Effector memory CD8-positive, alpha-beta T cell (primary cell): ENCODE results near the gene GP1BA.
"Not testable (repeated sequence)": the region's sequence is repeated elsewhere in the genome, so short reads cannot be mapped to it uniquely, and the experiment has no call there.

Experiments used
- ATAC-seq: fragments of 150-1000 bp; cut with Tn5 transposase; replicated peaks from 2 replicates; pipeline ENCODE4 v1.10.0; 2021; ENCODE audit warnings: mild to moderate bottlenecking, moderate library complexity
- DNase-seq, 3 experiments: peaks; one replicate each; pipeline ENCODE4 v3.0.0; 2021
- H3K27ac Mint-ChIP-seq, 2 donors: one replicate each; pipeline ENCODE4 v1.8.0; 2022; ENCODE audit warnings: mild to moderate bottlenecking in 2 of 2, mixed read lengths in 2 of 2, moderate library complexity in 2 of 2
- H3K27me3 Mint-ChIP-seq, 2 donors: one replicate each; pipeline ENCODE4 v1.8.0; 2022; ENCODE audit warnings: mixed read lengths in 2 of 2
- H3K36me3 Mint-ChIP-seq: one replicate; pipeline ENCODE4 v1.8.0; 2022; ENCODE audit warnings: mild to moderate bottlenecking, moderate library complexity, mixed read lengths; ENCODE audit not compliant: insufficient read depth
- H3K4me1 Mint-ChIP-seq, 2 donors: one replicate each; pipeline ENCODE4 v1.8.0; 2022; ENCODE audit warnings: low read depth in 2 of 2, mixed read lengths in 2 of 2
- H3K4me3 Mint-ChIP-seq, 2 donors: one replicate each; pipeline ENCODE4 v1.8.0; 2022; ENCODE audit warnings: mild to moderate bottlenecking in 2 of 2, mixed read lengths in 2 of 2, moderate library complexity in 2 of 2
- H3K9me3 Mint-ChIP-seq, 2 donors: one replicate each; pipeline ENCODE4 v1.8.0; 2022; ENCODE audit warnings: mixed read lengths in 2 of 2

GP1BA gene

GRCh38 chr17:4908711-4909496, 23.2 kb upstream of the GP1BA start:
- H3K36me3 Mint-ChIP-seq = peaks cover 8% of the 10 kb centered on the region
- DNase-seq = peak; percentile 62 to 64 (median 64)
- H3K4me3 Mint-ChIP-seq = no peak overlapping the region
- no peaks in the 10 kb centered on the region for H3K4me1 Mint-ChIP-seq
- no peaks in the 10 kb centered on the region for H3K9me3 Mint-ChIP-seq
- H3K27ac Mint-ChIP-seq = no peak overlapping the region
- peak; percentile 98 for ATAC-seq
- peaks cover 0 to 10% of the 10 kb centered on the region in 2 donors for H3K27me3 Mint-ChIP-seq

- no peak for ATAC-seq
- H3K4me1 Mint-ChIP-seq = no peaks in the 10 kb centered on the region
- H3K27me3 Mint-ChIP-seq = peaks cover 0 to 5% of the 10 kb centered on the region in 2 donors
- H3K9me3 Mint-ChIP-seq = no peaks in the 10 kb centered on the region
- peaks cover 8% of the 10 kb centered on the region for H3K36me3 Mint-ChIP-seq
- H3K27ac Mint-ChIP-seq = no peak overlapping the region
- H3K4me3 Mint-ChIP-seq = no peak overlapping the region
- no peak for DNase-seq
Measured at GRCh38 chr17:4913994-4914393, 18.1 kb upstream of the GP1BA start.

- not testable (repeated sequence) for DNase-seq, H3K27ac Mint-ChIP-seq, H3K36me3 Mint-ChIP-seq, H3K4me3 Mint-ChIP-seq, ATAC-seq, H3K4me1 Mint-ChIP-seq, H3K9me3 Mint-ChIP-seq, H3K27me3 Mint-ChIP-seq
Measured at GRCh38 chr17:4914551-4914950, 17.5 kb upstream of the GP1BA start.

- Mint-ChIP-seq H3K4me1 (peaks cover 0 to 4% of the 10 kb centered on the region in 2 donors), H3K27ac (no peak overlapping the region)
Measured at GRCh38 chr17:4919511-4920047, 12.5 kb upstream of the GP1BA start.

GRCh38 chr17:4920351-4921048, 11.6 kb upstream of the GP1BA start:
- Mint-ChIP-seq H3K27me3 (no peaks in the 10 kb centered on the region), H3K9me3 (no peaks in the 10 kb centered on the region), H3K4me3 (no peak overlapping the region), H3K36me3 (no peaks in the 10 kb centered on the region), H3K4me1 (peaks cover 0 to 4% of the 10 kb centered on the region in 2 donors), H3K27ac (no peak overlapping the region)
- no peak for ATAC-seq
- no peak for DNase-seq

More at GRCh38 chr17:4919511-4920047, 12.5 kb upstream of the GP1BA start:
- H3K27me3 Mint-ChIP-seq = no peaks in the 10 kb centered on the region
- H3K4me3 Mint-ChIP-seq = no peak overlapping the region
- DNase-seq (no peak), ATAC-seq (no peak)
- H3K9me3 Mint-ChIP-seq = no peaks in the 10 kb centered on the region
- no peaks in the 10 kb centered on the region for H3K36me3 Mint-ChIP-seq

GRCh38 chr17:4921320-4921719, 10.8 kb upstream of the GP1BA start:
- Mint-ChIP-seq H3K4me3 (no peak overlapping the region), H3K9me3 (no peaks in the 10 kb centered on the region), H3K36me3 (no peaks in the 10 kb centered on the region), H3K27me3 (no peaks in the 10 kb centered on the region), H3K4me1 (peaks cover 0 to 4% of the 10 kb centered on the region in 2 donors), H3K27ac (no peak overlapping the region)
- ATAC-seq (no peak), DNase-seq (no peak)

GRCh38 chr17:4926577-4927335, 5.3 kb upstream of the GP1BA start:
- not testable (repeated sequence) for H3K9me3 Mint-ChIP-seq, H3K27me3 Mint-ChIP-seq, H3K4me3 Mint-ChIP-seq, H3K27ac Mint-ChIP-seq, H3K4me1 Mint-ChIP-seq, ATAC-seq, H3K36me3 Mint-ChIP-seq, DNase-seq

GRCh38 chr17:4928881-4929280, 3.2 kb upstream of the GP1BA start:
- peak overlapping the region in 1 of 2 donors; percentile 24 for H3K27ac Mint-ChIP-seq
- H3K9me3 Mint-ChIP-seq = no peaks in the 10 kb centered on the region
- H3K4me1 Mint-ChIP-seq = peaks cover 9 to 13% of the 10 kb centered on the region in 2 donors
- ATAC-seq (no peak), DNase-seq (no peak)
- H3K36me3 Mint-ChIP-seq = peaks cover 2% of the 10 kb centered on the region
- H3K27me3 Mint-ChIP-seq = no peaks in the 10 kb centered on the region
- no peak overlapping the region for H3K4me3 Mint-ChIP-seq

GRCh38 chr17:4932756-4933155, 679 bp downstream of the GP1BA start:
- DNase-seq = no peak
- H3K27ac Mint-ChIP-seq = no peak overlapping the region
- no peaks in the 10 kb centered on the region for H3K27me3 Mint-ChIP-seq
- H3K36me3 Mint-ChIP-seq = peaks cover 12% of the 10 kb centered on the region
- ATAC-seq = no peak
- peaks cover 24 to 26% of the 10 kb centered on the region in 2 donors for H3K4me1 Mint-ChIP-seq
- no peak overlapping the region for H3K4me3 Mint-ChIP-seq
- H3K9me3 Mint-ChIP-seq = no peaks in the 10 kb centered on the region

- Mint-ChIP-seq H3K4me3 (peak overlapping the region; percentile 54 to 71), H3K9me3 (no peaks in the 10 kb centered on the region), H3K27ac (peak overlapping the region; percentile 79 to 92), H3K36me3 (peaks cover 20% of the 10 kb centered on the region), H3K4me1 (peaks cover 29 to 32% of the 10 kb centered on the region in 2 donors), H3K27me3 (no peaks in the 10 kb centered on the region)
- ATAC-seq = no peak
- DNase-seq = no peak
Measured at GRCh38 chr17:4933646-4934045, 1.6 kb downstream of the GP1BA start.

GRCh38 chr17:4934173-4934979, 2.3 kb downstream of the GP1BA start:
- ATAC-seq (peak; percentile 67), DNase-seq (no peak)
- Mint-ChIP-seq H3K9me3 (no peaks in the 10 kb centered on the region), H3K4me3 (peak overlapping the region; percentile 54 to 71), H3K4me1 (peaks cover 36 to 38% of the 10 kb centered on the region in 2 donors), H3K27ac (peak overlapping the region; percentile 79 to 92), H3K36me3 (peaks cover 20% of the 10 kb centered on the region), H3K27me3 (no peaks in the 10 kb centered on the region)

- Mint-ChIP-seq H3K4me3 (no peak overlapping the region), H3K27ac (peak overlapping the region; percentile 70 to 76), H3K36me3 (peaks cover 27% of the 10 kb centered on the region), H3K4me1 (peaks cover 38% of the 10 kb centered on the region in 2 donors), H3K27me3 (no peaks in the 10 kb centered on the region), H3K9me3 (no peaks in the 10 kb centered on the region)
- DNase-seq = no peak
- ATAC-seq = no peak
Measured at GRCh38 chr17:4935650-4936049, 3.6 kb downstream of the GP1BA start.
